GM15510 (cell line): ENCODE data around the gene ARHGEF25.
A peak's percentile ranks its signal among the peaks of the same experiment; 100 is the strongest.

ENCODE experiments used
- POLR2A ChIP-seq: IDR thresholded peaks from 3 replicates; pipeline ENCODE4 v1.6.1; 2011; ENCODE audit warnings: borderline replicate concordance; ENCODE audit not compliant: insufficient read length; ENCODE audit errors: extremely low read depth

Gene ARHGEF25

DNA sequence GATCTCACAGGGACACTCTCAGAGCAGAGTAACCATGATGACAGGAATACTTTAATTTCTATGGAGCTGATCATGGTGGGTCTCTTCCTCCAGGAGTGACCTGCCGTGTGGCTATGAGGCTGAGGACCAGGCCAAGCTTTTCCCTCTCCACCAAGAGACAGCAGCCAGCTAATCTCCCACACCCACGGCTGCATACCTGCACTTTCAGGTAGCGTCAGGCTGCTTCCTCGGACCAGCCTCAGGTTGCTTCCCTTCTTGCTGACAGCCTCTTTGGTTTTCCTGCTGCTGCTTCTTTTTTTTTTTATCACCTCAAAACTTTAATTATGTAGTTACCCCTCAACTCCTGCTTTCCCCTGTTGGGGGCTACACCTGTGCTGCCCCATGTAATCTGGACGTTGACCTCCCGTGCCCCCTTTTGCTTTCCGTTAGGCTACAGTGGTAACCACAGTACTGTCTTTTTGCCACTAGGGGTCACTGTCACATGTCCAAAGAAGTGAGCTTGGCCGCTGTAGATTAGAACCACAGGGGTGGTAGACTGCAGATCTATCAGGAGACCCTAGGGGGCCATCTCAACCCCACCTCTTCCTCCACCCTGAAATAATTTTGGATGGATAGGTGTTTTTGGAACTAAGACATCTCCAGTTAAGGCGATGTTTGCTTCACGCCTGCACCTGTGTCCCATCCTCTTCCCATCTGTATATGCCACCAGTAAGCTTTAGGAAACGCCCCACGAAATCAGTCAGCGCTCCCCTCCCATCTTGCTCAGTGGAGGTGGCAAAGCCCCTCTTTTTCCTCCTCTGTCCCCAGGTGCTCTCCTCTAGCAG, 28.0 kb upstream of the ARHGEF25 start:
- TF ChIP-seq POLR2A = no peak

- TF ChIP-seq POLR2A = no peak
These were observed 27.2 kb upstream of the ARHGEF25 start for GRCh38 chr12:57584050-57584449.

DNA sequence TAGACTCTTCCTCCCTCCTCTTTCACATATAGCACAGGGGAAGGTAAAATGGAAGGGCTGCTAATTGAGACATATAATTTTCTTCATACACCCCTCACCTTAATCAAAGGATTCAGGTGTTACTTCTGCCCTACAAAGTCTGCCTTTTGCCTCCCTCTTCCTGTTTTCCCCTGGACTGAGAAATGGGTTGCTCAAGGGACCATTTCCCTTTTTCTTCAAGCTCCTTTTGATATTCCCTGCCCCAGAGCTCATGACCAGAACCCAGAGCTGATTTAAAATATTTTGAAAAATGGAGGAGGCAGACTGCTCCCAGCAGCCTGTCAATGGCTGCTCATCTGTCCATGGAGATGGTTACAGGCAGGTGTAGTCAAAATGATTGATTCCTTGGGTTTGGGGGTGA, 26.5 kb upstream of the ARHGEF25 start:
- no peak for TF ChIP-seq POLR2A

DNA sequence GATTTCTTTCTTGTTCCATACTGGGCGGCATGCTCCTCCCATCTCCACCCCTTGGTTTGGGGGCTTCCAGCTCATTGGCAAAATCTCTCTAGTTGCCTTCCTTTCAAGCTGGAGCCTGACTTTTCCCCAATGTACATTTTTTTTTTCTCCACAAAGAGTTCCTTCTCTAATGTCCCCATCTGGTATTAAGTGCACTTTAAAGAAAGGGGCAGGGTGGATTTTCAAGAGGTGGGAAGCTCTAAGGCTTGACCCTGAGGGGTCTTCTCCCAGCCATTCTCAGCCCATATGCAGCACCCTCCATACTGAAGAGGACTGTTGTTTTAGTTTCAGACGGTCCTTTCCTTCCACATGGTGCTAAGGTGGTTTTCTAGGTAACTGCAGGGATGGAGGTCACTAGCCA, 26.1 kb upstream of the ARHGEF25 start:
- no peak for TF ChIP-seq POLR2A

DNA sequence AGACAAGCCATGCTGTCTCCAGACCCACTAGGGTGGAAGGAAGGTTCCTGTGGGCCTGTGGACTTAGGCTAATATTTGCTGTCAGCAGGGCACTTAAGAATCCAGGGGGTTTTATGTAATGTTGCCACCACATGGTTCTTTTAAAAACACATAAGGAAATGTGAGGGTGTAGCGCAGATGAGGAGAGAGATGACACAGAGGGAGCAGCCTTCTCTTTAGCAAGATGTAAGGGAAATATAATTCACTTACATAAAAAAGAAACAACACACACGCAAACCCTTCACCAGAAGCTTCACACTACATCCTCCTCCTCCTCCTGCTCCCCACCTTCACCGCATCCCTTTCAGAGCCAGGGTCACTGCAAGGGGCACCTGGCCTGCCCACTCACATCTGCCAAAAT, 25.1 kb upstream of the ARHGEF25 start:
- TF ChIP-seq POLR2A = no peak

DNA sequence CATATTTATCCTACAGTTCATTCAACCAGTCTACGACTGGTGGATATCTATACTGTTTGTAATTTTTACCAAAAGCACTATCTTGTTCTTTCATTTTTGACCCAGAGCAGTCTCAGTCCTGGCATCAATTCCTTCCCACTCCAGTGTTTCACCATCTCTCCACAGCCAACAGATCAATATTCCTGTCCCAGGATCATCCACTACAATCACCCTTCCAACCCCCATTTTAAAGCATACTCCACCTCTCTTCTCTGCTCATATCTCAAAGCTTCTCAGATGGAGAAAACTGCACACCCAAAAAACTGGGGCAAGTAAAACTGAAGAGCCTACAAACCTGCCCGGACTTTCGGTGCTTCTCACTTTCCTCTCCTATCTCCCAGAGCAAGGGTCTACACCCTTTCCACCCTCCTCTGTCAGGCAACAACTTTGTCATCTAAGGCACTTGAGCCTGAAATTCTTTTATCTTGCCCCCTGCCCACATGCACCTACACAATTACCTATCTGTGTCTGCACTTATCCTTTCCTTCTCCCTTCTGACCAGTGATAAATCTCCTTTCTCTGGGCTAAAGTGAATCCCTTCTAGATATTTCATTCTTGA, 24.3 kb upstream of the ARHGEF25 start:
- TF ChIP-seq POLR2A = no peak

- no peak for TF ChIP-seq POLR2A
These were observed 20.8 kb upstream of the ARHGEF25 start for GRCh38 chr12:57590479-57590863.

GRCh38 chr12:57590864-57591781, 20.1 kb upstream of the ARHGEF25 start, which contains the start of gene PIP4K2C:
Gene PIP4K2C, plus strand, starts transcription at chr12:57591192. Its CDS starts 98 bp downstream, at chr12:57591290.
- peak; percentile 86 for TF ChIP-seq POLR2A

- TF ChIP-seq POLR2A = no peak
These were observed 19.4 kb upstream of the ARHGEF25 start for GRCh38 chr12:57591782-57592325.

- no peak for TF ChIP-seq POLR2A
These were observed 18.6 kb upstream of the ARHGEF25 start for GRCh38 chr12:57592551-57593165.

DNA sequence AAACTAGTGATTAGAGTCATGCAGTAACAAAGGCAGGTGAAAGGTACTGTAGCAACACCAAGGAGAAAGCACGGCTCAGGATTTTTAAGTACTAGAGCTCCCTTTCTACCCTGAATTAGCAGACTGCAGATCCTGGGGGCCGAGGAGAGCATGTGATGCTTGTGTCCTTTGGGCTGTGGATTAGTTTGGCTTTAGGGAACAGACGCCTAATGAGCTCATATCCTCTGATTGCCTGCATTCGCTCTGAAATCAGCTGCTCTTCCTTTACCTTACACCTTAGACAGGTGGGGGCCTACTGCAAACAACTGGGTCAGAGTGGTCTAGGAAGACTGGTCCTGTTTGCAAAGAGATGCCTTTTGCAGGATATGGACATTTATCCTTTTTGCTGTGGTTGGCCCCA, 18.0 kb upstream of the ARHGEF25 start:
- TF ChIP-seq POLR2A = no peak

DNA sequence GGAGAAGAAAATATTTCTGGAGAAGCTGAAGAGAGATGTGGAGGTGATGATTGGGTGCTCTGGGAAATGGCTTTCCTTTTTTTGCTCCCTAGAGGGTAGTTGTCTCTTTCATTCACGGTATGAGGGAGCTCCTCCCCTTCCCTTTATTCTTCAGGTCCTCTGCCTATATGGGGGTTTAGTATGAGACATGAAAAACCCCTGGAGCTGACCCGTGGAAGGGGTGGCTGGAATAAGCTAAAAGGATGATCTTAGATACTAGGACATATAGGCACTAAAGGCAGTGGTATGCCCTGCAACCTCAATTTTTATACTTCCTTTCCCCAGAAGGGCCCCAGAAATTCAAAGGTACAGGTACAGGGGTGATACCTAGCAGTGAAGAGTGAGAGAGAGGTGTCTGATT, 10.8 kb upstream of the ARHGEF25 start:
- no peak for TF ChIP-seq POLR2A

GRCh38 chr12:57602544-57602943, 8.7 kb upstream of the ARHGEF25 start:
- TF ChIP-seq POLR2A = no peak

DNA sequence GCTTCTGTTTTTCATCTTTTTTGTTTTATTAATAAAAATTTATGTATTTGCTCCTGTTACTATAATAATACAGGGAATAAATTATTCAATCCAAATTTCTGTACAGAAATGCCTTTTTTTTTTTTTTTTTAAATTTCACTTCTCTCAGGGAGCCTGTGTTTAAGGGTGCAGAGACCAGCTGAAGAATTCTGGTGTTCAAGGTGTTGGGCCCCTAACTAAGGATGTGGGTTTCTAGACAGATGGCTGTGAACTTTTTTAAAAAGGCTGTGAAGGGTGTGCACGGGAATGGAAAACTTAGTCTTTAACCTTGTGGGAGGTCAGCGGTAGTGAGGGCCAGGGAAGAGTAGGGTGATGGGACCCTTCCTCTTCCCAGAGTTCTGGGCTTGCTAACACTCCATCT, 7.9 kb upstream of the ARHGEF25 start:
- no peak for TF ChIP-seq POLR2A
